H9 (cell line): ENCODE measurements around the gene BLTP1. TPM values are rescaled to one million over a fixed set of nuclear protein-coding genes. Genes with fewer than 3 reads are reported as not detected.
A peak's percentile ranks its signal among the peaks of the same experiment; 100 is the strongest.

Experiments used
- DNase-seq: peaks from one replicate; pipeline ENCODE4 v3.0.0-alpha.2; 2017
- H2AFZ ChIP-seq: one replicate; pipeline ENCODE4 v1.6.1; 2013; ENCODE audit warnings: mild to moderate bottlenecking, low read length, control low read depth, moderate library complexity
- H2AK5ac ChIP-seq: 2 replicates; pipeline ENCODE4 v1.6.1; 2013; ENCODE audit warnings: low read length, control low read depth, mixed read lengths; ENCODE audit not compliant: insufficient read length
- H2BK120ac ChIP-seq: one replicate; pipeline ENCODE4 v1.6.1; 2013; ENCODE audit warnings: low read depth, mild to moderate bottlenecking, low read length, control low read depth, inconsistent platforms; ENCODE audit not compliant: poor library complexity, severe bottlenecking
- H2BK12ac ChIP-seq: 2 replicates; pipeline ENCODE4 v1.6.1; 2013; ENCODE audit warnings: low read length, control low read depth, mixed read lengths, low read depth; ENCODE audit not compliant: insufficient read length
- H2BK15ac ChIP-seq: 2 replicates; pipeline ENCODE4 v1.6.1; 2013; ENCODE audit warnings: low read depth, low read length, control low read depth
- H2BK20ac ChIP-seq: one replicate; pipeline ENCODE4 v1.6.1; 2013; ENCODE audit warnings: low read depth, mild to moderate bottlenecking, low read length, control low read depth, inconsistent platforms; ENCODE audit not compliant: poor library complexity, severe bottlenecking
- H2BK5ac ChIP-seq: 2 replicates; pipeline ENCODE4 v1.6.1; 2013; ENCODE audit warnings: low read length, control low read depth, mixed read lengths; ENCODE audit not compliant: insufficient read length
- H3K14ac ChIP-seq: 2 replicates; pipeline ENCODE4 v1.6.1; 2013; ENCODE audit warnings: low read length, control low read depth; ENCODE audit not compliant: insufficient read depth
- H3K18ac ChIP-seq: 2 replicates; pipeline ENCODE4 v1.6.1; 2013; ENCODE audit warnings: low read depth, mild to moderate bottlenecking, mixed read lengths, low read length, control low read depth; ENCODE audit not compliant: insufficient read length
- H3K23ac ChIP-seq: 2 replicates; pipeline ENCODE4 v1.6.1; 2013; ENCODE audit warnings: low read length, control low read depth, mixed read lengths, low read depth; ENCODE audit not compliant: insufficient read length
- H3K23me2 ChIP-seq: 2 replicates; pipeline ENCODE4 v1.6.1; 2013; ENCODE audit warnings: low read depth, mild to moderate bottlenecking, mixed read lengths, low read length, control low read depth; ENCODE audit not compliant: insufficient read length, poor library complexity, severe bottlenecking
- H3K27ac ChIP-seq: 2 replicates; pipeline ENCODE4 v1.5.1; 2013; ENCODE audit warnings: low read length, control low read depth, mixed read lengths, low read depth; ENCODE audit not compliant: insufficient read length
- H3K27me3 ChIP-seq: 2 replicates; pipeline ENCODE4 v1.6.1; 2013; ENCODE audit warnings: low read length, control low read depth, inconsistent platforms; ENCODE audit not compliant: insufficient read depth
- H3K4ac ChIP-seq: 2 replicates; pipeline ENCODE4 v1.6.1; 2013; ENCODE audit warnings: low read depth, mild to moderate bottlenecking, control low read depth, inconsistent platforms, low read length, moderate library complexity
- H3K4me1 ChIP-seq: 2 replicates; pipeline ENCODE4 v1.6.1; 2013; ENCODE audit warnings: low read length, control low read depth, inconsistent platforms; ENCODE audit not compliant: insufficient read depth
- H3K4me2 ChIP-seq: 2 replicates; pipeline ENCODE4 v1.6.1; 2013; ENCODE audit warnings: low read length, control low read depth, mixed read lengths; ENCODE audit not compliant: insufficient read length, insufficient read depth
- H3K56ac ChIP-seq: 2 replicates; pipeline ENCODE4 v1.6.1; 2013; ENCODE audit warnings: low read depth, mild to moderate bottlenecking, mixed read lengths, low read length, control low read depth; ENCODE audit not compliant: insufficient read length
- H3K79me1 ChIP-seq: 2 replicates; pipeline ENCODE4 v1.6.1; 2013; ENCODE audit warnings: low read depth, mild to moderate bottlenecking, moderate library complexity, low read length, control low read depth, inconsistent platforms; ENCODE audit not compliant: insufficient read depth, poor library complexity, severe bottlenecking
- H3K79me2 ChIP-seq: 2 replicates; pipeline ENCODE4 v1.6.1; 2013; ENCODE audit warnings: low read length, control low read depth, inconsistent platforms; ENCODE audit not compliant: insufficient read depth
- H3K9ac ChIP-seq: 2 replicates; pipeline ENCODE4 v1.6.1; 2013; ENCODE audit warnings: low read length, control low read depth, mixed read lengths; ENCODE audit not compliant: insufficient read length; ENCODE audit errors: extremely low read depth
- H3K9me3 ChIP-seq: one replicate; pipeline ENCODE4 v1.6.1; 2013; ENCODE audit warnings: low read depth, low read length, inconsistent platforms; ENCODE audit not compliant: control insufficient read depth
- H3T11ph ChIP-seq: one replicate; pipeline ENCODE4 v1.6.1; 2013; ENCODE audit warnings: mild to moderate bottlenecking, low read length, control low read depth, inconsistent platforms
- H4K20me1 ChIP-seq: one replicate; pipeline ENCODE4 v1.6.1; 2013; ENCODE audit not compliant: control insufficient read depth, insufficient read length, insufficient read depth
- H4K5ac ChIP-seq: 2 replicates; pipeline ENCODE4 v1.6.1; 2013; ENCODE audit warnings: low read depth, mild to moderate bottlenecking, mixed read lengths, low read length, control low read depth; ENCODE audit not compliant: insufficient read length
- H4K8ac ChIP-seq: replicated peaks from 2 replicates; pipeline ENCODE4 v1.6.1; 2013; ENCODE audit warnings: low read length, control low read depth, mixed read lengths, low read depth; ENCODE audit not compliant: insufficient read length
- H4K91ac ChIP-seq: 2 replicates; pipeline ENCODE4 v1.6.1; 2013; ENCODE audit warnings: low read depth, mild to moderate bottlenecking, moderate library complexity, mixed read lengths, low read length, control low read depth; ENCODE audit not compliant: insufficient read length
- H3K27ac Mint-ChIP-seq, 3 experiments: 2 replicates in 2 of 3; 3 replicates in 1 of 3; pipeline ENCODE4 v1.8.0; 2020 to 2021; ENCODE audit warnings: mixed read lengths in 3 of 3, mild to moderate bottlenecking in 1 of 3, moderate library complexity in 1 of 3
- H3K27me3 Mint-ChIP-seq: 2 replicates; pipeline ENCODE4 v1.8.0; 2021; ENCODE audit warnings: low read depth, mild to moderate bottlenecking, moderate library complexity, mixed read lengths
- H3K36me3 Mint-ChIP-seq, 3 experiments: 2 replicates in 2 of 3; 3 replicates in 1 of 3; pipeline ENCODE4 v1.8.0; 2020 to 2021; ENCODE audit warnings: low read depth in 3 of 3, mixed read lengths in 3 of 3; ENCODE audit not compliant: insufficient read depth in 1 of 3
- H3K4me1 Mint-ChIP-seq, 2 experiments: 2 replicates each; pipeline ENCODE4 v1.8.0; 2020; ENCODE audit warnings: mixed read lengths in 2 of 2
- H3K4me3 Mint-ChIP-seq, 2 experiments: 2 replicates in 1 of 2; 3 replicates in 1 of 2; pipeline ENCODE4 v1.8.0; 2020 to 2021; ENCODE audit warnings: mild to moderate bottlenecking in 2 of 2, mixed read lengths in 2 of 2, moderate library complexity in 1 of 2
- H3K9me3 Mint-ChIP-seq, 2 experiments: 2 replicates in 1 of 2; 3 replicates in 1 of 2; pipeline ENCODE4 v1.8.0; 2020; ENCODE audit warnings: mild to moderate bottlenecking in 2 of 2, mixed read lengths in 2 of 2, moderate library complexity in 1 of 2
- WGBS: extraction: QIAGEN DNeasy Blood & Tissue Kit; methylation state at CpG from one replicate; pipeline ENCODE4 v1.1.7; 2013; ENCODE audit warnings: missing lambda C conversion rate, low lambda C conversion rate, mixed read lengths; ENCODE audit not compliant: insufficient read length; ENCODE audit errors: extremely low coverage; 5-methylcytosine and 5-hydroxymethylcytosine counted together
- total RNA-seq: library from RNA; stranded (reverse); gene quantifications from 2 replicates; pipeline ENCODE4 v1.2.1, GENCODE V29; 2021
- TF ChIP-seq, protein P1 (sequence below): fragments of 200-600 bp; sonication (generic); conservative IDR thresholded peaks from 3 replicates; pipeline ENCODE4 v1.8.0; 2021; ENCODE audit warnings: antibody characterized with exemption, mild to moderate bottlenecking

BLTP1 gene
- total RNA-seq, 1 experiment from 2014 or later, result 27.4 TPM

- Mint-ChIP-seq H3K27ac (peak overlapping the region; percentile 12 to 89 (median 88)), H3K4me1 (peaks cover 9 to 14% of the 10 kb centered on the region in 2 experiments), H3K4me3 (peak overlapping the region; percentile 85 to 93), H3K36me3 (peaks cover 24 to 34% (median 31%) of the 10 kb centered on the region in 3 experiments), H3K9me3 (peaks cover 8 to 18% of the 10 kb centered on the region in 2 experiments), H3K27me3 (peaks cover 9% of the 10 kb centered on the region; the same call in 1 of the 2 replicates)
- TF ChIP-seq, protein P1, sequence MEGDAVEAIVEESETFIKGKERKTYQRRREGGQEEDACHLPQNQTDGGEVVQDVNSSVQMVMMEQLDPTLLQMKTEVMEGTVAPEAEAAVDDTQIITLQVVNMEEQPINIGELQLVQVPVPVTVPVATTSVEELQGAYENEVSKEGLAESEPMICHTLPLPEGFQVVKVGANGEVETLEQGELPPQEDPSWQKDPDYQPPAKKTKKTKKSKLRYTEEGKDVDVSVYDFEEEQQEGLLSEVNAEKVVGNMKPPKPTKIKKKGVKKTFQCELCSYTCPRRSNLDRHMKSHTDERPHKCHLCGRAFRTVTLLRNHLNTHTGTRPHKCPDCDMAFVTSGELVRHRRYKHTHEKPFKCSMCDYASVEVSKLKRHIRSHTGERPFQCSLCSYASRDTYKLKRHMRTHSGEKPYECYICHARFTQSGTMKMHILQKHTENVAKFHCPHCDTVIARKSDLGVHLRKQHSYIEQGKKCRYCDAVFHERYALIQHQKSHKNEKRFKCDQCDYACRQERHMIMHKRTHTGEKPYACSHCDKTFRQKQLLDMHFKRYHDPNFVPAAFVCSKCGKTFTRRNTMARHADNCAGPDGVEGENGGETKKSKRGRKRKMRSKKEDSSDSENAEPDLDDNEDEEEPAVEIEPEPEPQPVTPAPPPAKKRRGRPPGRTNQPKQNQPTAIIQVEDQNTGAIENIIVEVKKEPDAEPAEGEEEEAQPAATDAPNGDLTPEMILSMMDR, result no peak
- H3K79me2 ChIP-seq, result no peaks in the 10 kb centered on the region
- H3K56ac ChIP-seq, result no peak overlapping the region
- peak overlapping the region; percentile 41 for H2AFZ ChIP-seq
- H3K23ac ChIP-seq, result no peak overlapping the region
- H3K4ac ChIP-seq, result no peak overlapping the region
- peak overlapping the region; percentile 44 for H3K14ac ChIP-seq
- H2BK5ac ChIP-seq, result no peak overlapping the region
- H4K20me1 ChIP-seq, result no peaks in the 10 kb centered on the region
- H3K9me3 ChIP-seq, result no peaks in the 10 kb centered on the region
- no peak overlapping the region for H4K91ac ChIP-seq
- H2BK15ac ChIP-seq, result no peak overlapping the region
- no peak overlapping the region for H2AK5ac ChIP-seq
- H3K9ac ChIP-seq, result peak overlapping the region; percentile 86
- H4K5ac ChIP-seq, result no peak overlapping the region
- DNase-seq, result peak; percentile 63
- H3K4me2 ChIP-seq, result peak overlapping the region; percentile 65
- no peak overlapping the region for H4K8ac ChIP-seq
- H3K23me2 ChIP-seq, result peaks cover 5% of the 10 kb centered on the region
- no peak overlapping the region for H3K27ac ChIP-seq
- H2BK12ac ChIP-seq, result no peak overlapping the region
- H2BK120ac ChIP-seq, result no peak overlapping the region
- H3K4me1 ChIP-seq, result no peaks in the 10 kb centered on the region
- peak overlapping the region; percentile 76 for H3K18ac ChIP-seq
- no peaks in the 10 kb centered on the region for H3K79me1 ChIP-seq
- H3T11ph ChIP-seq, result no peak overlapping the region
- no peak overlapping the region for H2BK20ac ChIP-seq
- no peaks in the 10 kb centered on the region for H3K27me3 ChIP-seq
- no CpG with 5 or more reads among the region's 16 CpGs for WGBS
These were observed 638 bp downstream of the BLTP1 start for GRCh38 chr4:122152711-122153226.
